HepG2 (cell line): Measurements from ENCODE around the gene PNKD. TPM values are rescaled to one million over a fixed set of nuclear protein-coding genes. Genes with fewer than 3 reads are reported as not detected.

Source experiments
- ATAC-seq: fragments of 200-7000 bp; cut with Tn5 transposase; 3 replicates; pipeline ENCODE4 v1.9.1; 2020; ENCODE audit warnings: mild to moderate bottlenecking, moderate library complexity
- BruUV-seq: library from RNA; stranded (reverse); fragments of 400-500 nt; replicated peaks from 2 replicates; lab custom pipeline; 2021; lab: Mats Ljungman, UMichigan
- CTCF ChIA-PET: fragments of 300-600 bp; formaldehyde crosslinking; extraction: SDS; loops from one replicate; lab custom pipeline; 2021; ENCODE audit warnings: low total read pairs, inconsistent platforms, low intra/inter-chr PET ratio; lab: Yijun Ruan, JAX
- POLR2A ChIA-PET: fragments of 350-600 bp; sonication (Branson Sonifier 250); formaldehyde crosslinking; loops from one replicate; lab custom pipeline; 2020; ENCODE audit warnings: antibody characterized with exemption, inconsistent platforms; lab: Yijun Ruan, JAX
- DNase-seq: peaks from one replicate; pipeline ENCODE4 v3.0.0-alpha.2; 2015; ENCODE audit warnings: low spot score
- FAIRE-seq: peaks from 3 replicates; lab custom pipeline; 2011; peaks lifted over from hg19 to GRCh38; lab: Jason Lieb, UNC
- H2AFZ ChIP-seq: one replicate; pipeline ENCODE4 v1.6.1; 2011; ENCODE audit warnings: low read length, inconsistent platforms
- H3K27ac ChIP-seq: fragments of 300-600 bp; 3 replicates; pipeline ENCODE4 v1.8.0; 2011; ENCODE audit warnings: mixed run types, mild to moderate bottlenecking, mixed read lengths, low read length, inconsistent platforms; ENCODE audit not compliant: insufficient read depth; ENCODE audit errors: extremely low read length
- H3K27me3 ChIP-seq, 2 experiments: fragments of 200-600 bp in 1 of 2; 2 replicates in 1 of 2; 3 replicates in 1 of 2; pipeline versions ENCODE4 v1.6.0 to v1.8.0; 2011; ENCODE audit warnings: low read length in 2 of 2, mild to moderate bottlenecking in 2 of 2, moderate library complexity in 2 of 2, inconsistent platforms in 1 of 2; ENCODE audit not compliant: insufficient read depth in 2 of 2, control insufficient read depth in 1 of 2
- H3K36me3 ChIP-seq, 2 experiments: fragments of 200-600 bp in 1 of 2; replicated peaks in 1 of 2; 2 replicates in 1 of 2; 3 replicates in 1 of 2; pipeline versions ENCODE4 v1.5.1 to v1.8.0; 2011; ENCODE audit warnings: low read length in 2 of 2, inconsistent platforms in 1 of 2; ENCODE audit not compliant: insufficient read depth in 2 of 2, control insufficient read depth in 1 of 2
- H3K4me1 ChIP-seq: 2 replicates; pipeline ENCODE4 v1.5.1; 2012; ENCODE audit warnings: low read length, inconsistent platforms; ENCODE audit not compliant: insufficient read depth
- H3K4me2 ChIP-seq: 2 replicates; pipeline ENCODE4 v1.6.0; 2011; ENCODE audit warnings: low read depth, low read length, inconsistent platforms
- H3K4me3 ChIP-seq, 3 experiments: fragments of 200-600 bp in 1 of 3; sonication (generic), shearing (Covaris generic) in 1 of 3; replicated peaks in 1 of 3; 2 replicates each; pipeline ENCODE4 v1.5.1; 2011 to 2016; ENCODE audit warnings: low read length in 3 of 3, inconsistent platforms in 2 of 3, low read depth in 2 of 3, mild to moderate bottlenecking in 2 of 3, control low read depth in 1 of 3, mixed read lengths in 1 of 3; ENCODE audit not compliant: insufficient read depth in 1 of 3
- H3K79me2 ChIP-seq: one replicate; pipeline ENCODE4 v1.6.1; 2011; ENCODE audit warnings: low read length, inconsistent platforms; ENCODE audit not compliant: insufficient read depth
- H3K9ac ChIP-seq: 2 replicates; pipeline ENCODE4 v1.6.0; 2011; ENCODE audit warnings: mild to moderate bottlenecking, low read depth, low read length, inconsistent platforms; ENCODE audit not compliant: insufficient read depth
- H3K9me3 ChIP-seq: 2 replicates; pipeline ENCODE4 v1.5.1; 2012; ENCODE audit warnings: mild to moderate bottlenecking, low read length
- H4K20me1 ChIP-seq: 2 replicates; pipeline ENCODE4 v1.6.0; 2011; ENCODE audit warnings: inconsistent platforms, mild to moderate bottlenecking, low read length, moderate library complexity; ENCODE audit not compliant: insufficient read depth
- HIC2 ChIP-seq: sonication (generic); formaldehyde crosslinking; IDR thresholded peaks from 2 replicates; pipeline ENCODE4 v1.9.0; 2022; ENCODE audit warnings: low read depth, missing genetic modification reagents
- NRL ChIP-seq: sonication (generic); formaldehyde crosslinking; IDR thresholded peaks from 2 replicates; pipeline ENCODE4 v1.5.0; 2020; ENCODE audit warnings: missing genetic modification reagents, mild to moderate bottlenecking, moderate library complexity, borderline replicate concordance
- ZNF629 ChIP-seq: sonication (generic); formaldehyde crosslinking; conservative IDR thresholded peaks from 2 replicates; pipeline ENCODE4 v1.5.0; 2020; ENCODE audit warnings: missing genetic modification reagents
- ZNF670 ChIP-seq: sonication (generic); formaldehyde crosslinking; IDR thresholded peaks from 2 replicates; pipeline ENCODE4 v1.8.0; 2022; ENCODE audit warnings: mild to moderate bottlenecking, missing genetic modification reagents, borderline replicate concordance
- ZNF788 ChIP-seq: sonication (generic); formaldehyde crosslinking; IDR thresholded peaks from 2 replicates; pipeline ENCODE4 v1.5.0; 2020; ENCODE audit warnings: mild to moderate bottlenecking, missing genetic modification reagents, borderline replicate concordance
- WGBS: methylation state at CpG from one replicate; pipeline ENCODE4 v1.1.6; 2017; ENCODE audit warnings: low lambda C conversion rate; 5-methylcytosine and 5-hydroxymethylcytosine counted together
- in situ Hi-C: cut with HindIII; loops from 2 replicates; pipeline ENCODE4 v1.10.0; 2017; ENCODE audit warnings: low pct_unique_long_range_greater_than_20kb; ENCODE audit not compliant: extremely low pct_ligation_motif_present
- intact Hi-C: fragments of 100-400 bp; cut with micrococcal nuclease; formaldehyde crosslinking; loops from one replicate; pipeline ENCODE4 v1.10.0; 2022; ENCODE audit not compliant: unreplicated experiment
- polyA plus RNA-seq, 8 experiments: library from polyadenylated mRNA; depleted of rRNA in 3 of 8; stranded (reverse) in 7 of 8; unstranded in 1 of 8; fragments of >200 nt; fragmentation: Illumina TruSeq in 4 of 8; extraction: Trizol in 4 of 8; gene quantifications; 2 replicates each; pipeline versions ENCODE4 v1.2.1 to v1.2.3, GENCODE V29; 2011 to 2016; ENCODE audit warnings: low read depth in 4 of 8, missing spikeins in 1 of 8, mixed read lengths in 1 of 8; ENCODE audit not compliant: insufficient read depth in 1 of 8
- total RNA-seq, 5 experiments: library from RNA; depleted of rRNA; stranded (reverse); fragments of >200 nt; fragmentation: Illumina TruSeq; extraction: Trizol; gene quantifications; 2 replicates each; pipeline ENCODE4 v1.2.3, GENCODE V29; 2016; ENCODE audit warnings: low read depth in 1 of 5
- TF ChIP-seq, protein P1 (sequence below): sonication (generic); formaldehyde crosslinking; IDR thresholded peaks from 2 replicates; pipeline ENCODE4 v1.9.0; 2021; ENCODE audit warnings: missing genetic modification reagents, borderline replicate concordance
- TF ChIP-seq, protein P2 (sequence below): sonication (generic); formaldehyde crosslinking; IDR thresholded peaks from 2 replicates; pipeline ENCODE4 v1.5.0; 2020; ENCODE audit warnings: mild to moderate bottlenecking, missing genetic modification reagents

PNKD gene
- total and polyA plus RNA-seq, 2 of the 13 experiments (the other 11 are each of a cell fraction or from before 2014, with no cell fraction given), result 55.9 to 80.4 TPM

DNA sequence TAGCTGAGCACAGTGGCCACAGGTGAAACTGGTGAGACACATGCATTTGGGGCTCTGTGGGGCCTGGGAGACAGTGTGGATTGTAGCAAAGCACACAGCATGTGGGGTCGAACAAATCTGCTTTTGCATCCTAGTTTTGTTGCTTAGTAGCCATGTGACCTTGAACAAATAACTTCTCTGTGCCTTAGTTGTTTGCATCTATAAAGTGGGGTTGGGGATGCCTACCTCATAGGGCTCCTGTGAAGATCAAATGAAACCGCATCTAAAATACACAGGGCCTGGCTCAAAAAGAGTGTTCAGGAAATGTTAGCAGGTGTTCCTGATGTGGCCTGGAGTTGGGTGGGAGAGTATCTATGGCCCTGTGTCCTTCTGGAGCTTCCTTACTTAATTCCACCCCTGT is 56.0 kb downstream of the PNKD start:
- BruUV-seq, result TSS peak; percentile 29
- FAIRE-seq (no peak), DNase-seq (no peak), ATAC-seq (no peak)
- Histone ChIP-seq H3K27me3 (no peaks in the 10 kb centered on the region; a peak in 1 of 5 replicates), H4K20me1 (no peaks in the 10 kb centered on the region), H3K27ac (no peak overlapping the region), H3K4me1 (peaks cover 53% of the 10 kb centered on the region), H3K79me2 (no peaks in the 10 kb centered on the region), H3K4me2 (no peak overlapping the region), H3K9me3 (no peaks in the 10 kb centered on the region), H3K4me3 (no peak overlapping the region), H2AFZ (no peak overlapping the region), H3K9ac (no peak overlapping the region), H3K36me3 (peaks cover 0 to 1% of the 10 kb centered on the region in 2 experiments; a peak in 1 of 5 replicates)
- CTCF ChIA-PET, result no interaction called here
- no peak for TF ChIP-seq NRL (CRISPR knock-in tag)
- 0 out of 2 replicates have a peak, but pooled peaks have one; percentile 27 for TF ChIP-seq ZNF788
- peak; percentile 72 for TF ChIP-seq ZNF629 (CRISPR knock-in tag)
- no peak for TF ChIP-seq ZNF670 (CRISPR knock-in tag)
- no peak for TF ChIP-seq HIC2
- TF ChIP-seq, protein P1, sequence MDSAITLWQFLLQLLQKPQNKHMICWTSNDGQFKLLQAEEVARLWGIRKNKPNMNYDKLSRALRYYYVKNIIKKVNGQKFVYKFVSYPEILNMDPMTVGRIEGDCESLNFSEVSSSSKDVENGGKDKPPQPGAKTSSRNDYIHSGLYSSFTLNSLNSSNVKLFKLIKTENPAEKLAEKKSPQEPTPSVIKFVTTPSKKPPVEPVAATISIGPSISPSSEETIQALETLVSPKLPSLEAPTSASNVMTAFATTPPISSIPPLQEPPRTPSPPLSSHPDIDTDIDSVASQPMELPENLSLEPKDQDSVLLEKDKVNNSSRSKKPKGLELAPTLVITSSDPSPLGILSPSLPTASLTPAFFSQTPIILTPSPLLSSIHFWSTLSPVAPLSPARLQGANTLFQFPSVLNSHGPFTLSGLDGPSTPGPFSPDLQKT (CRISPR knock-in tag), result no peak
- TF ChIP-seq, protein P2, sequence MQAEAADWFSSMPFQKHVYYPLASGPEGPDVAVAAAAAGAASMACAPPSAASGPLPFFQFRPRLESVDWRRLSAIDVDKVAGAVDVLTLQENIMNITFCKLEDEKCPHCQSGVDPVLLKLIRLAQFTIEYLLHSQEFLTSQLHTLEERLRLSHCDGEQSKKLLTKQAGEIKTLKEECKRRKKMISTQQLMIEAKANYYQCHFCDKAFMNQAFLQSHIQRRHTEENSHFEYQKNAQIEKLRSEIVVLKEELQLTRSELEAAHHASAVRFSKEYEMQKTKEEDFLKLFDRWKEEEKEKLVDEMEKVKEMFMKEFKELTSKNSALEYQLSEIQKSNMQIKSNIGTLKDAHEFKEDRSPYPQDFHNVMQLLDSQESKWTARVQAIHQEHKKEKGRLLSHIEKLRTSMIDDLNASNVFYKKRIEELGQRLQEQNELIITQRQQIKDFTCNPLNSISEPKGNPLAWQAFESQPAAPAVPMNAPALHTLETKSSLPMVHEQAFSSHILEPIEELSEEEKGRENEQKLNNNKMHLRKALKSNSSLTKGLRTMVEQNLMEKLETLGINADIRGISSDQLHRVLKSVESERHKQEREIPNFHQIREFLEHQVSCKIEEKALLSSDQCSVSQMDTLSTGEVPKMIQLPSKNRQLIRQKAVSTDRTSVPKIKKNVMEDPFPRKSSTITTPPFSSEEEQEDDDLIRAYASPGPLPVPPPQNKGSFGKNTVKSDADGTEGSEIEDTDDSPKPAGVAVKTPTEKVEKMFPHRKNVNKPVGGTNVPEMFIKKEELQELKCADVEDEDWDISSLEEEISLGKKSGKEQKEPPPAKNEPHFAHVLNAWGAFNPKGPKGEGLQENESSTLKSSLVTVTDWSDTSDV (CRISPR knock-in tag), result no peak
- intact Hi-C loops, result no loop called here
- POLR2A ChIA-PET, result interaction anchor here (1.4 kb wide), 1 partner anchor 33 kb away, joined by 3 read pairs; no protein-coding TSS in a partner anchor
- 85% methylated on average over 2 of the region's 2 CpGs for WGBS
- in situ Hi-C loops, result no loop called here
